Upper lobe of left lung (tissue), 4 donors: Measurements from ENCODE around the gene KRT23.

Experiments used
- CTCF ChIP-seq, 6 experiments: fragments of 450-650 bp in 4 of 6; fragments of 200-600 bp in 2 of 6; sonication (generic) in 2 of 6; IDR thresholded peaks; one replicate each; pipeline ENCODE4 v1.5.1; 2016 to 2019; ENCODE audit warnings: antibody characterized with exemption in 6 of 6
- EP300 ChIP-seq, 4 donors: sonication (generic); formaldehyde crosslinking; IDR thresholded peaks; one replicate each; pipeline ENCODE4 v1.5.1; 2017; ENCODE audit warnings: antibody characterized with exemption in 4 of 4, control low read depth in 2 of 4
- POLR2AphosphoS5 ChIP-seq, 2 donors: sonication (generic); formaldehyde crosslinking; IDR thresholded peaks; one replicate each; pipeline ENCODE4 v1.5.1; 2017; ENCODE audit warnings: antibody characterized with exemption in 2 of 2

GRCh38 chr17:40951011-40951622, 13.7 kb upstream of the KRT23 start:
- TF ChIP-seq CTCF (IDR thresholded peaks at IDR 0.05) (no peak), EP300 (IDR thresholded peaks at IDR 0.05) (no peak), POLR2AphosphoS5 (IDR thresholded peaks at IDR 0.05) (no peak)
